ENCODE data around the gene CTSH.

DNA sequence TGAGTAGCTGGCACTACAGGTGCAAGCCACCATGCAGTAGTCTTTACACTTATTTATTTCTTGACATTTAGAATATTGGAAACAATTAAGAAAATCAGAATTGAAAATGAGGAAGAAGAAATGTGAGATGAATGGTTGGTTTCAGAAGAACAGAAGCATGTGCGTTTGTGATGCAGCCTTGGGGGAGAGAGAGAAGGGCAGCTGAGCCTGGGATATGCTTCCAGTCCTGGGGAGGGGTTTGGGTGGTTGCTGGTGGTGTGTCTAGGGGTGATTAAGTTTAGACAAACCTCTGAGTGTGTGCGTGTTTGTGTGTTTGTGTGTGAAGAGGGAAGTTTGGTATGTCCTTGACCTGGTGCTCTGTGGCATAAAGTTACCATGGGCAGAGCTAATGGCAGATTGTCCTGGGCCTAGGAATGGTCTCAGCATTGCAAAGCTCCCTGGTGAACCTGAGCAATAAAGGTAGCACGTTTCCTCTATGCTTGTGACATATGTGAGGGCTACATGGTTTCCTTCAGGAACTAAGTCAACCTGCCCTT lies 35.6 kb downstream of the CTSH start:
- TF ChIP-seq RAD21 (IDR thresholded peaks at IDR 0.05; ENCODE audit: low read depth) = no peak
- TF ChIP-seq, protein P1, sequence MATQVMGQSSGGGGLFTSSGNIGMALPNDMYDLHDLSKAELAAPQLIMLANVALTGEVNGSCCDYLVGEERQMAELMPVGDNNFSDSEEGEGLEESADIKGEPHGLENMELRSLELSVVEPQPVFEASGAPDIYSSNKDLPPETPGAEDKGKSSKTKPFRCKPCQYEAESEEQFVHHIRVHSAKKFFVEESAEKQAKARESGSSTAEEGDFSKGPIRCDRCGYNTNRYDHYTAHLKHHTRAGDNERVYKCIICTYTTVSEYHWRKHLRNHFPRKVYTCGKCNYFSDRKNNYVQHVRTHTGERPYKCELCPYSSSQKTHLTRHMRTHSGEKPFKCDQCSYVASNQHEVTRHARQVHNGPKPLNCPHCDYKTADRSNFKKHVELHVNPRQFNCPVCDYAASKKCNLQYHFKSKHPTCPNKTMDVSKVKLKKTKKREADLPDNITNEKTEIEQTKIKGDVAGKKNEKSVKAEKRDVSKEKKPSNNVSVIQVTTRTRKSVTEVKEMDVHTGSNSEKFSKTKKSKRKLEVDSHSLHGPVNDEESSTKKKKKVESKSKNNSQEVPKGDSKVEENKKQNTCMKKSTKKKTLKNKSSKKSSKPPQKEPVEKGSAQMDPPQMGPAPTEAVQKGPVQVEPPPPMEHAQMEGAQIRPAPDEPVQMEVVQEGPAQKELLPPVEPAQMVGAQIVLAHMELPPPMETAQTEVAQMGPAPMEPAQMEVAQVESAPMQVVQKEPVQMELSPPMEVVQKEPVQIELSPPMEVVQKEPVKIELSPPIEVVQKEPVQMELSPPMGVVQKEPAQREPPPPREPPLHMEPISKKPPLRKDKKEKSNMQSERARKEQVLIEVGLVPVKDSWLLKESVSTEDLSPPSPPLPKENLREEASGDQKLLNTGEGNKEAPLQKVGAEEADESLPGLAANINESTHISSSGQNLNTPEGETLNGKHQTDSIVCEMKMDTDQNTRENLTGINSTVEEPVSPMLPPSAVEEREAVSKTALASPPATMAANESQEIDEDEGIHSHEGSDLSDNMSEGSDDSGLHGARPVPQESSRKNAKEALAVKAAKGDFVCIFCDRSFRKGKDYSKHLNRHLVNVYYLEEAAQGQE (IDR thresholded peaks at IDR 0.05; ENCODE audit: low read depth) = no peak
- TF ChIP-seq, protein P2, sequence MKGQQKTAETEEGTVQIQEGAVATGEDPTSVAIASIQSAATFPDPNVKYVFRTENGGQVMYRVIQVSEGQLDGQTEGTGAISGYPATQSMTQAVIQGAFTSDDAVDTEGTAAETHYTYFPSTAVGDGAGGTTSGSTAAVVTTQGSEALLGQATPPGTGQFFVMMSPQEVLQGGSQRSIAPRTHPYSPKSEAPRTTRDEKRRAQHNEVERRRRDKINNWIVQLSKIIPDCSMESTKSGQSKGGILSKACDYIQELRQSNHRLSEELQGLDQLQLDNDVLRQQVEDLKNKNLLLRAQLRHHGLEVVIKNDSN (IDR thresholded peaks at IDR 0.05) = no peak
- no peak for TF ChIP-seq EP300 (IDR thresholded peaks at IDR 0.05; ENCODE audit: borderline replicate concordance)
